C4-2B (cell line): ENCODE data around the gene MAN2A1.

Experiments used
- H3K27ac ChIP-seq: fragments of 450-650 bp; 2 replicates; pipeline ENCODE4 v1.5.1; 2017
- ZFX ChIP-seq: fragments of 450-650 bp; IDR thresholded peaks from 2 replicates; pipeline ENCODE4 v1.6.1; 2017
- TF ChIP-seq, protein P1 (sequence below): fragments of 450-650 bp; conservative IDR thresholded peaks from 2 replicates; pipeline ENCODE4 v1.5.1; 2017; ENCODE audit warnings: mild to moderate bottlenecking

The MAN2A1 gene

DNA sequence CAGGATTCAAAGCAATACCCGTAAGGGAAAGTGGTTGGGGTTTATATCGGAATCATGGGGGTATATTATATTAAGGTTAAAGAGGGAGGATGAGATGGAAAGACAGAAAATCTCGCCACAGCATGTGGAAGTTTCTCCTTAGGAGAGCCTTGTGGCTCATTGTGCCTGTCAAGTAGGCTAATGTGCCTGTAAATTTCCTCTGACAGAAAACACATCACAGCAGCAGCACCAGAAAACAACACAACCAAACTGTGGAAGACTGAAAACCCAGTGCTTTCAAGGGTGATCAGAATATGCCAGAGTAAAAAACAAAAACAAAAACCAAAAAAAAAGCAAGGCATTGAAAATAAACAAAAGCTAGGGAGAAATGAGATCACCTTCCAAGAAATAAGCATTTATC, 11.3 kb upstream of the MAN2A1 start:
- TF ChIP-seq, protein P1, sequence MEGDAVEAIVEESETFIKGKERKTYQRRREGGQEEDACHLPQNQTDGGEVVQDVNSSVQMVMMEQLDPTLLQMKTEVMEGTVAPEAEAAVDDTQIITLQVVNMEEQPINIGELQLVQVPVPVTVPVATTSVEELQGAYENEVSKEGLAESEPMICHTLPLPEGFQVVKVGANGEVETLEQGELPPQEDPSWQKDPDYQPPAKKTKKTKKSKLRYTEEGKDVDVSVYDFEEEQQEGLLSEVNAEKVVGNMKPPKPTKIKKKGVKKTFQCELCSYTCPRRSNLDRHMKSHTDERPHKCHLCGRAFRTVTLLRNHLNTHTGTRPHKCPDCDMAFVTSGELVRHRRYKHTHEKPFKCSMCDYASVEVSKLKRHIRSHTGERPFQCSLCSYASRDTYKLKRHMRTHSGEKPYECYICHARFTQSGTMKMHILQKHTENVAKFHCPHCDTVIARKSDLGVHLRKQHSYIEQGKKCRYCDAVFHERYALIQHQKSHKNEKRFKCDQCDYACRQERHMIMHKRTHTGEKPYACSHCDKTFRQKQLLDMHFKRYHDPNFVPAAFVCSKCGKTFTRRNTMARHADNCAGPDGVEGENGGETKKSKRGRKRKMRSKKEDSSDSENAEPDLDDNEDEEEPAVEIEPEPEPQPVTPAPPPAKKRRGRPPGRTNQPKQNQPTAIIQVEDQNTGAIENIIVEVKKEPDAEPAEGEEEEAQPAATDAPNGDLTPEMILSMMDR = no peak
- no peak for TF ChIP-seq ZFX
- no peak overlapping the region for H3K27ac ChIP-seq

DNA sequence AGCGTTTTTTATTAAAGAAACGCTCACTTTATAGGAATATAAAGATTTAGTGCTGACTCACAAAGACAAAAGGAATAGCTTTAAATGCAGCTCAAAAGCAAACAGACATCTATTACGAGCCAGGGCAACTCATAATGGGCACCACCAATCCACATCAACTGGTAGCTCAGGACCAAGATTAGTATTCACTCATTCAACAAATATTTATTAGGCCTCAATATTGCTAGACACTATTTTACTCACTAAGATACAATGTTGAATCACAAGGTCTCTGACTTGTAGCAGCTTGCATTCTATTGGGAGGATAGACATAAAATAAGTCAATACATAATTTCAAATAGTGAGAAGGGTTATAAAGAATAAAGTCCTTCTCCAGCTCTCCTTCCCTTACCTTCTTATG, 8.0 kb upstream of the MAN2A1 start:
- H3K27ac ChIP-seq = no peak overlapping the region
- TF ChIP-seq, protein P1 = no peak
- no peak for TF ChIP-seq ZFX

DNA sequence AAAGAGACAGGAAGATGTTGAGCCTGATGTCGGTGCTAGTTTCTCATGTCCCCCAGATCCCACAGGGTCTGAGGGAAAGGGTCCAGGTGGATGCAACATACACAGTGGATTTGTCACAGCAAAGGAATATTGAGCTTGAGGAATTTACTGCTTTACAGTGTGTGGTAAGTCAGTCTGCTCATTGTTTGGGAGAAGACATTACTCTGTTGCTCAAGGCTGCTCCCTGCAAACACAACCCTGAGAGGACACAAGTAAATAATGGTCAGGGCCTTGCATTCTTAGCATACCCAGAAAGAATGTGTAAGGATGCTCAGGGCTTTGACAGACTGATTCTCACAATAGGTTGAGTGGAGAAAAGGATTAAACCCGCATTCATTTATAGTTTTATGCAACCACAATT, 7.3 kb upstream of the MAN2A1 start:
- TF ChIP-seq, protein P1 = no peak
- no peak overlapping the region for H3K27ac ChIP-seq

DNA sequence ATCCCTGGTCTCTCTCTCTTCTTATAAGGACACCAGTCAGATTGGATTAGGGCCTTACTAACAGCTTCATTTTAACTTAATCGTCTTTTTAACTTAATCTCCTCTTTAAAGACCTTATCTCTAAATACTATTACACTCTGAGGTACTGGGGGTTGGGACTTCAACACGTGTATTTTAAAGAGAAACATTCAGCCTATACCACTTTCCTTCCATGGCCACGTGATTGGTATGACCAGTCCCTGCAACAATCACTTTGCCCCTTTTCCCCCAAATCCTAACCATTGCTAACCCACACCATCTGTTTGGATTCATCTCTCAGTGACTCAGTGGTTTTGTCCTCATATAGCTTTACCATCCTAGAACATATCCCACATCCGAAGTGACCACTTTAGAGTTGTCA, 3.8 kb upstream of the MAN2A1 start:
- TF ChIP-seq, protein P1 = no peak
- no peak for TF ChIP-seq ZFX
- no peak overlapping the region for H3K27ac ChIP-seq

DNA sequence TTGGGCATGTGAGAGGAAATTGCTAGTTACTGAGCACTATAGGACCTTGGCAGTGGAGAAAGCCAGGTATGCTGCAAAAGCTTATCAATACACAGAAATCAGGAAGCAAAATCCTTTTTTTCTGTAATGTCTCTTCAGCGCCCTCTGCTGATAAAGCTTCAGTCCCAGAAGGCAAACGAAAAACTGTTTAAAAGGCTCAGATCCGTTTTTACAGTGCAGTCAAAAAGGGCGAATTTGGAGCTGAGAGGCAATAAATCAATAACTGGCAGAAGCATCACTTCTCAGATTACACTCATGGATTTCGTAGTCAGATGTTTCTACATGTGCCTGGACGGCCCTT, 1.1 kb upstream of the MAN2A1 start:
- peak overlapping the region; percentile 81 for H3K27ac ChIP-seq
- TF ChIP-seq, protein P1 = peak; percentile 76
- no peak for TF ChIP-seq ZFX

DNA sequence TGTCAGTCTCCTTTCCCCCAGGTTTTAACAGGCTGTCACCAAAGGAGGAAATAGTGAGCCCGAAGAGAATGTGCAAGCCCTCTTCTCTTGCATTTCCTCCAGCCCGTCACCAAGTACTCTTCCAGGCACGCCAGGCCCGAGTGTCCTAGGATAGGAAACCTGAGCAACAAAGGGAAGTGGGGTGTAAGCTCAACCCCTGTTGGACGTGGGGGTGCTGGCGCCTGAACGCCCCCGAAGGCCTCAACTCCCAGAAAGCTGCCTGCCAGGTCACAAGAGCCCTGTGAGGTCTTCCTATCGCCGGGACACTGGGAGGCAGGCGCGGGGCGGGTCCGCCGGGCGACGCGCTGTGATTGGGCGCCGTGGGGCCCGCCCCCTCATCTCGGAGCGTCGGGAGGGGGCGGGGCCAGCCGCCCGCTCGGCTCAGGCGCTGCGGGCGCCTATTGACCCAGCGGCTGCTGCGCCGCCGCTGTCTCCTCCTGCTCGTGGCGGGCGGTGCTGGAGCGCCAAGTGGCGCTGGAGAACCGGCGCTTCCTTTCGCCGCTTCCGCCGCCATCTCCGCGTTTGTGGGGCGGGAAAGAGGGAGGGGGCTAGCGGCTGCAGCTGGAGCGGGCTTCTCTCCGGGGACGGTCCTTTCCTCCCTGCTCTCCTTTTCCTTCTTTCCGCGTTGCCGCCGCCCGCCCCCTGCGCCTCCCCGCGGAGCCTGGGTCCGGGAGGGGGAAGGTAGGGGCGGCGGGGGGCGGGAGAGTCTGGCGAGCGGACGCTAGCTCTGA, 572 bp upstream of the MAN2A1 start:
- TF ChIP-seq, protein P1 = peak; percentile 51
- no peak for TF ChIP-seq ZFX
- peak overlapping the region; percentile 81 for H3K27ac ChIP-seq

DNA sequence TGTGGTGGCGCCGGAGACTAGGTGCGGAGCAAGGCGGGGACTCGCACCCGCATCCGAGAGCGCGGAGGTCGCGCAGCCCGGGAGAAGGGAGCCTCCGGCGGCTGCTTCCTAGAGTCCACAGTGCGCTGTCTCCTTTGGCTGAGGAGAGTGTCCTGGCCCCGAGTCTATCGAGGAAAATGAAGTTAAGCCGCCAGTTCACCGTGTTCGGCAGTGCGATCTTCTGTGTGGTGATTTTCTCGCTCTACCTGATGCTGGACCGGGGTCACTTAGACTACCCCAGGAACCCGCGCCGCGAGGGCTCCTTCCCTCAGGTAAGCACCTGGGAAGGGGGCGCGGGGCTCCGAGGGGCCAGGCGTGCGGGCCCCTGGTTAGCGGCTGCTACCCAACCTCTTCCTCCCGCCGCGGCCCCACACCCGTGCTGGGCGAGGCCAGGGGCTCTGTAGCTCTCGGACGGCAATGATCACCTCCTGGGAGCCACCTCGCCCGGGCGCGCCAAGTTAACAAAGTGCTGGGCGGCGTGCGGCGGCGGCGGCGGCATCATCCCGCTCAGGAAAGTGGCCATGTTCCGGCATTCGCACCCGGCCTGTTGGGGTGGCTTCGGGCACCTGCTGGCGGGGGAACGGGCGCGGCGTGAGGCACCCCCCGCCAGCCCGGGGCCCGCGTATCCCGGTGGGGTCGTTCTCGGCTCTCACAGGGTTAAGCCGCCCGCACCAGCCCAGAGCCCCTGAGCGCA, 681 bp downstream of the MAN2A1 start:
- H3K27ac ChIP-seq = peak overlapping the region; percentile 81
- TF ChIP-seq ZFX = no peak
- TF ChIP-seq, protein P1 = no peak
